GM13977 (cell line): ENCODE measurements around the gene LRRC4C.

Experiments used
- DNase-seq: peaks from one replicate; pipeline ENCODE4 v3.0.0; 2012; ENCODE audit warnings: low spot score
- CTCF ChIP-seq: IDR thresholded peaks from 2 replicates; pipeline ENCODE4 v1.5.1; 2012; ENCODE audit warnings: mild to moderate bottlenecking, control low read depth; ENCODE audit not compliant: insufficient read depth; ENCODE audit errors: extremely low read depth, missing control alignments
- in situ Hi-C: fragments of 300-500 bp; cut with MboI; formaldehyde crosslinking; loops from one replicate; pipeline ENCODE4 v1.12.0; 2022; ENCODE audit warnings: low sequenced_read_pairs, low pct_unique_long_range_greater_than_20kb, mixed read lengths, inconsistent platforms; ENCODE audit not compliant: unreplicated experiment

Gene LRRC4C

GRCh38 chr11:40381481-40381880 lies 1078.0 kb downstream of the LRRC4C start:
- in situ Hi-C loops = no loop called here
- no peak for DNase-seq
- no peak for TF ChIP-seq CTCF

- no peak for DNase-seq
- in situ Hi-C loops = no loop called here
- TF ChIP-seq CTCF = no peak
Observed at GRCh38 chr11:40380835-40381234, 1078.6 kb downstream of the LRRC4C start.

GRCh38 chr11:40376331-40376730 lies 1083.1 kb downstream of the LRRC4C start:
- in situ Hi-C loops = no loop called here
- DNase-seq = no peak
- TF ChIP-seq CTCF = no peak

GRCh38 chr11:40370821-40371616 lies 1088.4 kb downstream of the LRRC4C start:
- no peak for DNase-seq
- in situ Hi-C loops = no loop called here
- TF ChIP-seq CTCF = no peak

- in situ Hi-C loops = no loop called here
- TF ChIP-seq CTCF = no peak
- DNase-seq = no peak
Observed at GRCh38 chr11:40360206-40360798, 1099.2 kb downstream of the LRRC4C start.

GRCh38 chr11:40354121-40354520 lies 1105.3 kb downstream of the LRRC4C start:
- in situ Hi-C loops = no loop called here

More at GRCh38 chr11:40354121-40354520, 1105.3 kb downstream of the LRRC4C start:
- DNase-seq = no peak
- no peak for TF ChIP-seq CTCF
